Measurements from ENCODE around the gene PDIK1L. TPM values are rescaled to one million over a fixed set of nuclear protein-coding genes. Genes with fewer than 3 reads are reported as not detected.

PDIK1L gene
- total RNA-seq, 1 experiment from 2014 or later, result 5.6 TPM

GRCh38 chr1:26125946-26126320 is 14.3 kb downstream of the PDIK1L start:
- H4K20me1 ChIP-seq (ENCODE audit: control insufficient read depth, insufficient read depth, insufficient read length), result no peaks in the 10 kb centered on the region
- no peaks in the 10 kb centered on the region for H3K79me1 ChIP-seq (ENCODE audit: insufficient read depth, low read depth, low read length, poor library complexity, severe bottlenecking)
- no peak overlapping the region for H2BK5ac ChIP-seq (ENCODE audit: insufficient read length, low read length)
- Mint-ChIP-seq H3K36me3 (ENCODE audit: insufficient read depth in 1 of 3, low read depth in 3 of 3) (peaks cover 0 to 7% (median 0%) of the 10 kb centered on the region in 3 experiments; a peak in 3 of 7 replicates), H3K4me1 (peaks cover 4 to 10% of the 10 kb centered on the region in 2 experiments; a peak in 3 of 4 replicates), H3K27me3 (ENCODE audit: low read depth) (no peaks in the 10 kb centered on the region), H3K27ac (peak overlapping the region in 1 of 3 experiments; percentile 67; a peak in 1 of 7 replicates), H3K9me3 (no peaks in the 10 kb centered on the region), H3K4me3 (no peak overlapping the region)
- no peak overlapping the region for H4K5ac ChIP-seq (ENCODE audit: insufficient read length, low read depth, low read length)
- WGBS (ENCODE audit: extremely low coverage, insufficient read length, low lambda C conversion rate), result no CpG with 5 or more reads among the region's 1 CpG
- no peak overlapping the region for H4K91ac ChIP-seq (ENCODE audit: insufficient read length, low read depth, low read length)
- no peaks in the 10 kb centered on the region for H3K79me2 ChIP-seq (ENCODE audit: insufficient read depth, low read length)
- H2AFZ ChIP-seq (ENCODE audit: low read length), result no peak overlapping the region
- no peak overlapping the region for H3K23ac ChIP-seq (ENCODE audit: insufficient read length, low read depth, low read length)
- no peaks in the 10 kb centered on the region for H3K27me3 ChIP-seq (ENCODE audit: insufficient read depth, low read length)
- no peak for DNase-seq
- no peak overlapping the region for H2AK5ac ChIP-seq (ENCODE audit: insufficient read length, low read length)
- no peaks in the 10 kb centered on the region for H3K9me3 ChIP-seq (ENCODE audit: control insufficient read depth, low read depth, low read length)
- H2BK15ac ChIP-seq (ENCODE audit: low read depth, low read length), result no peak overlapping the region
- H3K9ac ChIP-seq (ENCODE audit: extremely low read depth, insufficient read length, low read length), result no peak overlapping the region
- no peak overlapping the region for H3K27ac ChIP-seq (ENCODE audit: insufficient read length, low read depth, low read length)
- H3K14ac ChIP-seq (ENCODE audit: insufficient read depth, low read length), result no peak overlapping the region
- H3K4me2 ChIP-seq (ENCODE audit: insufficient read depth, insufficient read length, low read length), result no peak overlapping the region
- TF ChIP-seq CTCF (conservative IDR thresholded peaks at IDR 0.05), result no peak
- no peak overlapping the region for H3K56ac ChIP-seq (ENCODE audit: insufficient read length, low read depth, low read length)
- no peak overlapping the region for H3K4ac ChIP-seq (ENCODE audit: low read depth, low read length)
- H4K8ac ChIP-seq (replicated peaks; ENCODE audit: insufficient read length, low read depth, low read length), result no peak overlapping the region
- no peak overlapping the region for H2BK12ac ChIP-seq (ENCODE audit: insufficient read length, low read depth, low read length)
- H2BK120ac ChIP-seq (ENCODE audit: low read depth, low read length, poor library complexity, severe bottlenecking), result no peak overlapping the region
- H3K23me2 ChIP-seq (ENCODE audit: insufficient read length, low read depth, low read length, poor library complexity, severe bottlenecking), result no peaks in the 10 kb centered on the region
- no peak overlapping the region for H3T11ph ChIP-seq (ENCODE audit: low read length)
- no peaks in the 10 kb centered on the region for H3K4me1 ChIP-seq (ENCODE audit: insufficient read depth, low read length)
- H3K18ac ChIP-seq (ENCODE audit: insufficient read length, low read depth, low read length), result no peak overlapping the region
- no peak overlapping the region for H2BK20ac ChIP-seq (ENCODE audit: low read depth, low read length, poor library complexity, severe bottlenecking)
